ENCODE data around the gene TSPAN4.
A peak's percentile ranks its signal among the peaks of the same experiment; 100 is the strongest.

The TSPAN4 gene

DNA sequence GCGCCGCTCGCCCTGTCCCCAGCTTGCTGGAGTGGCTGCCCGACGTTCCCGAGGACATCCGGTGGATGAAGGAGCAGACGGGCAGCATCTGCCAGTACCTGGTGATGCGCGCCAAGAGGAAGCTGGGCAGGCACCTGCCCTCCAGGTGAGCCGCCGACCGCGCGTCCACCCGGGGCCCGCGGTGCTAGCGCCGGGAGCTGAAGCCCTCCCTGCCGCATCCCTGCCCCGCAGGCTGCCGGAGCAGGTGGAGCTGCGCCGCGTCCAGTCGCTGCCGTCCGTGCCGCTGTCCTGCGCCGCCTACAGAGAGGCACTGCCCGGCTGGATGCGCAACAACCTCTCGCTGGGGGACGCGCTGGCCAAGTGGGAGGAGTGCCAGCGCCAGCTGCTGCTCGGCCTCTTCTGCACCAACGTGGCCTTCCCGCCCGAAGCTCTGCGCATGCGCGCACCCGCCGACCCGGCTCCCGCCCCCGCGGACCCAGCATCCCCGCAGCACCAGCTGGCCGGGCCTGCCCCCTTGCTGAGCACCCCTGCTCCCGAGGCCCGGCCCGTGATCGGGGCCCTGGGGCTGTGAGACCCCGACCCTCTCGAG is 18.3 kb upstream of the TSPAN4 start:
- DNase-seq (ENCODE audit: low spot score): no peak

DNA sequence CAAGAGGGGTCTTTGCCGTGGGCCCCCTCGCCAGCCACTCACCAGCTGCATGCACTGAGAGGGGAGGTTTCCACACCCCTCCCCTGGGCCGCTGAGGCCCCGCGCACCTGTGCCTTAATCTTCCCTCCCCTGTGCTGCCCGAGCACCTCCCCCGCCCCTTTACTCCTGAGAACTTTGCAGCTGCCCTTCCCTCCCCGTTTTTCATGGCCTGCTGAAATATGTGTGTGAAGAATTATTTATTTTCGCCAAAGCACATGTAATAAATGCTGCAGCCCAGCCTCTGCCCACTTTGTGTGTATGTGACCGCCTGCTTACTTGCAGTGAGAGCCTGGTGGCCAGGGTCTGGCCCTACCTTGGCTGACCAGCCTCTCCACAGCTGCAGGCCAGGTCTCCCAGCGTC is 17.7 kb upstream of the TSPAN4 start:
- DNase-seq (ENCODE audit: low spot score): no peak

DNA sequence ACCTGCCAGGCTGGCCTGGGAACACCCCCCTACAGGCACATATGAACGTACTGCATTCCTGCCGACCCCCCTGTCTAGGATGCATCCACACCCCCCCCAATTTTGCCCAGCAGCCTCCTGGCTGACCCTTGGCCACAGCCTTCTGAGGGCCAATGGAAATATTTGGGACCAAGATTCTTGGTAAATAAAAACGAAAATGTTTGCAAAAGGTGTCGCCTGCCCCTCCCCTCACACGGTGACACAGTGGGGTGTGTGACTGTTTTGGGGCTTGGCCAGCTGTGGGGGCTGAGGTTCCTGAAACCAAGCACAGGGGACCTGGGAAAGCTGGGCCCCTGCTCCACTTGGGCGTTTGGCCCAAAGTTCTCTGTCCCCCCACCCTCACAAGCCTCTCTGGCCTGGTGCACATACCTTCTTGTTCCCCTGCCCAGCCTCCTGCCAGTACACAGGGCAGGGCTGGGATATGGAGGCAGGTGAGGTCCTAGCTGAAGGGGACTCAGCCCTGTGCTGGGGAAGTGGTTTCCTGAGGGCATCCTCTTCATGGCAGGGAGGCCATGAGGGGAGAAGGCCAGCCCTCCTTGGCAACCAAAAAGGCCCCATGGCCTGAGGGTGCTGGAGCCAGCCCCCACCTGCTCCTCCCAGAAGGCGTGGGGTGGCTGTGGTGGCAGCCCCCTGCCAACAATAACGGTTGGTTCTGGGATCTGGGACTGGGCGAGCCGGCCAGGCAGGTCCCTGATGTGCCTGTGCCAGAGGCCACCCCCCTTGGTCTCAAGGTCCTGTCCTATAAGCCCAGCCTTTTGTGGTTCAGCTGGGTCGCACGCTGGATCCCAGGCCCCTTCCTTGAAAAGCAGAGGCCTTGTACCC is 17.1 kb upstream of the TSPAN4 start:
- no peak for DNase-seq (ENCODE audit: low spot score)

DNA sequence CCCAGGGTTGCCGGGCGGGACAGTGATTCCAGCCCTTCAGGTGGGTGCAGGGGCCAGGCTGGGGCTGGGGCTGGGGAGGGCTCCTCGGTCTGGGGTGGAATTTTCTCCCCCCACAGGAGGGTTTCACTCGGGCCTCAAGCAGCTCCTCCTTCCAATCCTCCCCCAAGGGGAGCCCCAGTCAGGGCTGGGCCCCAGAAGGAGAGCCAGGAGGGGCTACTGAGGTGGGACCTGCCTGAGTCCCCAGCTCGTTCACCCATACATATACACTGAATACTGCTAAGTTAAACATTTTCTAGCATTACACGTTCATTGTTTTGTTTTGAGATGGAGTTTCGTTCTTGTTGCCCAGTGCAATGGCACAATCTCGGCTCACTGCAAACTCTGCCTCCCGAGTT is 16.4 kb upstream of the TSPAN4 start:
- no peak for DNase-seq (ENCODE audit: low spot score)

DNA sequence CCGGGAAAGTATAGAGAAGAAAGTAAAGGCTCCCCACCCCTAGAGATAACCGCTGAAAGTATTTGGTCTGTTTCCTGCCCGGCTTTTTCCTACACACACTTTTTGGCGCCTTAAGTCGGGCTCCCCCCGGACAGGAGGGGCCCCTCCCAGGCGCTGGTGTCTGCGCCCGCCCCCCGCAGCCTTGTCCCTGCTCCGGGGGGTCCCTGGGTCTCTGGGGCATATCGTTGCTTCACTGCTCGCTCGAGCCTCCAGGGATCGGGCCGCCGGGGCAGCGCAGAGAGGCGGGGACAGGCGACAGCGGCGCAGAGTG is 15.9 kb upstream of the TSPAN4 start:
- no peak for DNase-seq (ENCODE audit: low spot score)

DNA sequence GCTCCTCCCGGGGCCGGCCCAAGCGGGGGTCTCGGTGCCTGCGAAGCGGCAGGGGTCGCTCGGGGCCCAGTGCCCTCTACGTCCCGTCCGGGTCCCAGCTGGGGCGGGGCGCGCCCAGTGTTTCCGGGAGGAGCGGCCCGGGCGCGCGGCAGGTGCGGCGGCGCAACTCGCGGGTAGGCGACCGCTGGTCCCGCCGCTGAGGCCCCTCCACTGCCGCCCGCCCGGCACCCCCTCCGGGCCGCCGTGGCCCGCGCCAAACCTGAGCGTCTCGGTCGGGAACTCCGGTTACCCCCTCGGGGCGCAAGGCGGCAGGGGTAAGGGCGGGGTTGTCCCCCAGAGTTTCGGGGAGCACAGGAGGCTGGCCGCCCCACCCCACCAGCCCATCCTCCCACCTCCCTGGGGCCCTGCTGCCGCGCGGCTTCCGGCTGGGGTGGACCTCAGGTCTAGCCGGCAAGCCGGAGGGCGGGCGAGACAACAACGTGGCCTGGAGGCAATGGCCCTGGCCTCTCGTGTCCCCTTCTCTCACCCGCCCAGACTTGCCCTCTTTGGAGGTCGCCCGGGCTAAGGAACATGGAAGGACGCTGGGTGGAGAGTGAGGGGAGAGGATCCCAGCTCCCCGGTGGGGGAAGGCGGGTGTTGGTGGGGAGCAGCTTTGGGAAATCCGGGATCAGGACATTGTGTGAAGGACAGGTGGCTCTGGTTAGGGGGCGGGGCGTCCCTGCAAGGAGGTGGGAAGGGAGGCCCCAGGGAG is 15.3 kb upstream of the TSPAN4 start:
- DNase-seq (ENCODE audit: low spot score): no peak

DNA sequence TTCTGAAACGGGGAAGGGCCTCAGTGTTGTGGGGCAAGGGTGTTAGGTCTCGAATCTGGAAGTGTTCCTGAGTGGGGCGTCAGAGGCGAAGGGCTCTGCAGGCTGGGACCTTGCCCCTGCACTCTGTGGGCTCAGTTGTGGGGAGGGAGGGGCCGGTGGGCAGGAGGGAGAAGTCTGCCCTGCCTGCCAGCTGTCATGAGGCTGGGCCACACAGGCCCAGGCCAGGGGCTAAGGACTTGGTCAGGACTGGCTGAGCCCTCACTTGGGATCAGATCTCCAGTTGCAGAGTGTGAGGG is 14.8 kb upstream of the TSPAN4 start, which contains the start of gene CRACR2B:
Gene CRACR2B, plus strand, starts transcription at position 23 of the 296 bp plus-strand sequence. CDS start 689 bp downstream, outside the sequence.
- DNase-seq (ENCODE audit: low spot score): no peak

DNA sequence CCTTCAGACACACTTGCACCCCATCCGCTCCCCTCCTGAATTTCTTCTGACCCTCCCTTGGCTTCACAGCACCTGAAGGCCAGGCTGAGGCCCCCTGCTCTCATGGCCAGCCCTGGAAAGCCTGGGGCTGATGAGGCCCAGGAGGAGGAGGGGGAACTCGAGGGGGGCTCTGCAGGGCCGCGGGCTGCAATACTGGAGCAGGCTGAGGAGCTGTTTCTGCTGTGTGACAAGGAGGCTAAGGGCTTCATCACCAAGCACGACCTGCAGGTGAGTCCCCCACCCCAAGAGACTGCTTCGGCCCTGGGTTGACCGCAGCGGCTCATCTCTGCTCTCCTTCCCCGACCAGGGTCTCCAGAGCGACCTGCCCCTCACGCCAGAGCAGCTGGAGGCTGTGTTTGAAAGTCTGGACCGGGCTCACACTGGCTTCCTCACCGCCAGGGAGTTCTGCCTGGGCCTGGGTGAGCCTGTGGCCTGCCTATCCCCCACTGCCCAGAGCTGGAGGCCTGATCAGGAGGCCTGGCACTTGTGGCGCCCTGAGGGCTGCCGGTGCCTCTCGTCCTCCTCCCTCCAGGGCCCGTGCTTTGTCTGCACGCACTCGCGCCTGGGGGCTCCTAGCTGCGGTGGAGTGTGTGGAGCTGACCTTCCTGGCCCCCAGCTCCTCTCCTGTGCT is 14.0 kb upstream of the TSPAN4 start:
- DNase-seq (ENCODE audit: low spot score): no peak

DNA sequence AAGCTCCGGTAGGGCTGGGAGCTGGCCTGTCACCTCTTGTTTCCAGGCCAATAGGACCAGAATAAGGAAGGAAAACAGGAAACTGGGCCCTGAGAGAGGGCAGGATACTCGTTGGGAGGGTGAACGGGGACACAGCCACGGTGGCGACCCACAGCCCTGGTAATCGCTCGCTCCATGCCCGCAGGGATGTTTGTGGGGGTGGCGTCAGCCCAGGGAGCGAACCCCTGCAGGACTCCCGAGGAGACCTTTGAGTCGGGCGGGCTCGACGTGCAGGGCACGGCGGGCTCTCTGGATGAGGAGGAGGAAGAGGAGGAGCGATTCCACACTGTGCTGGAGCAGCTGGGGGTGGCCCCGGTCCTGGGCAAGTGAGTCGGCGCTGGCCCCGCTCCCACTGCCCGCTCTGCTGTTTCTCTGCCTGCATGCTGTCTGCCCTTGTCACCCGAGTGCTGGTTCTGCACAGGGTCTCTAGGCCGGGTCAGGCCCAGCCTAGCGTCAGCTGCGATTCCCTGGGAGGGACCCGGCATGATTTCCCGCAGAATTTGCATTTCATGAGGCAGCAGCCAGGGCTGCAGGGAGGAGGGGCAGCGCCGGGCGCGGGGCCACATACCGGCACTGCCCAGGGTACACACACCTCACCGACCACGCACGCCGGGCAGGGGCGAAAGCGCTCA is 13.3 kb upstream of the TSPAN4 start:
- DNase-seq (ENCODE audit: low spot score): no peak

DNA sequence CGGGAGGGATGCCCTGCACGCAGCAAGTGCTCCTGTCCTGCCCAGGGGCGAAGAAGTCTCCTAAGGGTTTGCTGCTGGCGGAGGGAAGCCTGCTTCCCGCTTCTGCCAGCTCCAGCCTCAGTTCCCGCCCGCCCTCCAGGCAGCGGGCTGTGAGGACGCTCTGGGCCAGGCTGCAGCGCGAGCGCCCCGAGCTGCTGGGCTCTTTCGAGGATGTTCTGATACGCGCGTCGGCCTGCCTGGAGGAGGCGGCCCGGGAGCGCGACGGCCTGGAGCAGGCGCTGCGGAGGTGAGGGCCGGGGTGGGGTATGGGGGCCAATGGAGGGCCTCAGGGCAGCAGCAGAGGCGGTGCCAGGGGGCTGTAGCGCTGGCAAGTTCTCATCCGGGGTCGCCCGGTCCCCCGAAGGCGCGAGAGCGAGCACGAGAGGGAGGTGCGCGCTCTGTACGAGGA is 12.8 kb upstream of the TSPAN4 start:
- no peak for DNase-seq (ENCODE audit: low spot score)

DNA sequence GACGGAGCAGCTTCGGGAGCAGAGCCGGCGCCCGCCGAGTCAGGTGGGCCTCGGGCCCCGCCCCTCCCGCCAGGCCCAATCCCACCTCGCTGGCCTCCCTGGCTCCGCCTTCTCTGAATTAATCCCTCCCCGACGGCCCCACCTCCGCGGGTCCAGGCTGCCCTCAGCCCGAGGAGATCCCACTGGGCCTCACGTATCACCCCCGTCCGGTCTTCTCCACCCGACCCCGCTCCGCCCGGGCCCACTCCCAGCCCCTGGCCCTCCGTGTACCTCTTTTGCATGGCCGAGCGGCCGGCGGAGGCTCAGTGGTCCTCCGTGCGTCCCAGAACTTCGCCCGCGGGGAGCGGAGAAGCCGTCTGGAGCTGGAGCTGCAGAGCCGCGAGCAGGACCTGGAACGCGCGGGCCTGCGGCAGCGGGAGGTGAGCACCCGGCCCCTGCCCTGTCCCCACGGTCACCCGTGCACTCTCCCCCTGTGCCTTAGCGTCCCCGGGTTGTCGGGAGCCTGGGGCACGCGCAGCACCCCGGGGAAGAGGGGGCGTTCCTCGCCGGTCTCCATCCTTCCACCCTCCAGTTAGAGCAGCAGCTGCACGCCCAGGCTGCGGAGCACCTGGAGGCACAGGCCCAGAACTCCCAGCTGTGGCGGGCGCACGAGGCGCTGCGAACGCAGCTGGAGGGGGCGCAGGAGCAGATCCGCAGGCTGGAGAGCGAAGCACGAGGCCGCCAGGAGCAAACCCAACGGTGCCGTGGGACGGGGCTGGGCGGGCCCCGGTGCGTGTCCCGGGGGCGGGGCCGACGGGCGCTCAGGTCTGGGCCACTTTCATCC is 12.1 kb upstream of the TSPAN4 start:
- peak; percentile 35 for DNase-seq (ENCODE audit: low spot score)

DNA sequence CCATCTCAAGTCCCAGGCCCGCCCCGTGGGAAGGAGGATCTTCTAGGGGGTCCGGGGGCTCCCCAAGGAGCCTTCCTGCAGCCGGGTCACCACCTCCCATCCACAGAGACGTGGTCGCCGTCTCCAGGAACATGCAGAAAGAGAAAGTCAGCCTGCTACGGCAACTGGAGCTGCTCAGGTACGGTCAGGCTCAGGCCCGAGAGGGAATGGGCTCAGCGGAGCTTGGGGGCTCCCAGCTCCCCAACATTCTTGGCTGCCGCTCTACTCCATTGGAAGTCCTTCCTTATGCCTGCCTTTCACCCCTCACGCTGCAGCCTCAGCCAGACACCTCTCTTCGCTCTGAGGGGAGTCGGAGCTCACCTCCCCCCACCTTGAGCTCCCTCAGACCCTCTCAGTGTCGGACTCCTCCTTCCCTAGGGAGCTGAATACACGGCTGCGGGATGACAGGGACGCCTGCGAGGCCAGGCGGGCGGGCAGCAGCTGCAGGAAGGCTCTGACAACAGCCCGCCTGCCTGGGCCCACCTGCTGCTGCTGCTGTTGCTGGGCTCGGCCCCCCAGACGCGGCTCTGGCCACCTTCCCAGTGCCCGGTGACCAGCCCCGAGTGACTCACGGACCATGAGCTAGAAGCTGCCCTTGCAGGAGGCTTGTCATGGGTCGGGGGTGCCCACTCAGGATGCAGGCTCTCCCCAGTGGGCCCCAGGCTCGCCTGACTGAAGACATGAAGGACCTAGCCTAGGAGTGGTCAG is 11.4 kb upstream of the TSPAN4 start:
- DNase-seq (ENCODE audit: low spot score): no peak

DNA sequence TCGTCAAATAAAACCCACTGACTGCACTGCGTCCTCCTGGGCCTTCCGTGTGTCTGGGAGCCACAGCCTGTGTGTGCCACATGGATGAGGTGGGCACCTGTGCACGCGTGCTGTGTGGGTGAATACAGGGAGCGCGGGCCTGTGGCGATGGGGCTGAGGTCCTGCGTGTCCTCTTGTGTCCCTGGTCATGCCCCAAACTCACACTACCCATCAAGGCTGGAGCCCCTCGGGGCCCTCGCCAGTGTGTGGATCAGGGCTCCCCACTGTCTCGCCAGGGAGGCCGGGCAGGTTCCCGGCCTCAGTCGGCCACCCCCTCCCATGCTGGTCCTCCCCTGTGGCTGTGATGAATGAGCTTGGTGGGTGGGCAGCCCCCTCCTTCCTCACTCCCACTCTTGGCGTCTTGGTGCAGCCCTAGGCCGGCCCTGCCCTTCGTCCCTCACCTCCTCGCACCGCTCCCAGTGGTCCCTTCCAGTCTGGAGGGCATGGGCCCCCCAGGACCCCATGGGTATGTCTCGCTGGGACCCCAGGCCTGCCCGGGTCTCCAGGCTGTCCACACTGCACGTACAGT is 10.6 kb upstream of the TSPAN4 start:
- no peak for DNase-seq (ENCODE audit: low spot score)

DNA sequence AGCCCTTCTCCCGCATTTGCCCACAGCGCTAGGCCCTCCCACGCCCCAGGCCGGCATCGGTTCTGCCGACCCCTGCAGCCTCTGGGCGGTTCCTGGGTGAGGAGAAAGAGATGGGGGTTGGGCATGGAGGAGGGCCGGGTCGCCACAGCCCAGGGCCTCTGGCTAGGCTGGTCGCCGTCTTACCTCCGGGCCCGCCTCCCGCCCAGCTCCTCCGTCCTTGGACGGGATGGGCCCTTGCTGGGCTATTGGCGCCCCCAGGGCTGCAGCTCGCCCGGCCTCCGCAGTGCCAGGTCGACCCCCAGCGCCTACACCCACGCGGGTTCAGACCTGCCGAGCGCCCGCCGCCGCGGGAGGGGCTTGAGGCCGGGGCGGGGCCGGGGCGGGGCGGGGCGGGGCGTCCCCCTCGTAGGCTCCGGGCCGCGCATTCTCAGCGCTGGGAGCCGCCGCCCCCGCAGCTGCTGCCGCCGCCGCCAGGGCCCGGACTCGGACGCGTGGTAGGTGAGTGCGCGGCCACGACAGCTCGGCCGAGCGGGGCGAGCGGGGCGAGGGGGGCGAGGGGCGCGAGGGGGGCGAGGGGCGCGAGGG is 10.0 kb upstream of the TSPAN4 start, which contains the start of gene CD151:
Gene CD151, plus strand, starts transcription at position 424 of the 585 bp plus-strand sequence. CDS start 3,118 bp downstream, outside the sequence.
- peak; percentile 50 for DNase-seq (ENCODE audit: low spot score)

DNA sequence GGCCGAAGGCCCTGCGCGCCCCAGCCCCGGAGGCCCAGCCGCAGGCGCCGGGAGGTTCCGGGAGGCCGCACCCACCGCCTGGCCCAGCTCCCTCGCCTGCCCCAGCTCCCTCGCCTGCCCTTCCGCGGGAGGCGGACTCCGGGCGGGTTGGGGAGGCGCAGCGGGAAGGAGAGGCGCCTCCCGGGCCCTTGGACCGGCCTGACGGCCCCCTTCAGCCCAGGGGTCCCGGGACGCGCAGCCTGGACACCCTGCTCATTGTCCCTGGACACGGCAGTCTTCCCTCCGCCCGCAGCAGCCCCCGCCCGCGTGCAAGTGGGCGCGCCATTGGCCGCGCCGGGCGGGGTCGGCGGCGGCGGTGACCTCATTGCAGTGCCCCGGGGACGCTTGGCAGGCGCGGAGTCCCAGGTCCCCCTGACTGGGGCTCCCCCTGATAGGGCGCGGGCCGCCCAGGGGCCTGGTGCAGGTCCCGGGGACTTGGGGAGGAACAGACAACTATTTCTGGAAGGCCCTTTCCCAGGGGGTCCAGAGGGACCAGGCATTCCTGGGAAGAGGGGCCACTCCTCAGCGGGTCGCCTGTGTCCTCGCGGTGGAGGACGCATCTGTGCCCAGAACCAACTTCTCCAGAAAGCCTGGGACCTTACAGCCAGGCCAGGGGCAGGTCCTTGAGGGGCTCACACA is 9.4 kb upstream of the TSPAN4 start:
- DNase-seq (ENCODE audit: low spot score): no peak

DNA sequence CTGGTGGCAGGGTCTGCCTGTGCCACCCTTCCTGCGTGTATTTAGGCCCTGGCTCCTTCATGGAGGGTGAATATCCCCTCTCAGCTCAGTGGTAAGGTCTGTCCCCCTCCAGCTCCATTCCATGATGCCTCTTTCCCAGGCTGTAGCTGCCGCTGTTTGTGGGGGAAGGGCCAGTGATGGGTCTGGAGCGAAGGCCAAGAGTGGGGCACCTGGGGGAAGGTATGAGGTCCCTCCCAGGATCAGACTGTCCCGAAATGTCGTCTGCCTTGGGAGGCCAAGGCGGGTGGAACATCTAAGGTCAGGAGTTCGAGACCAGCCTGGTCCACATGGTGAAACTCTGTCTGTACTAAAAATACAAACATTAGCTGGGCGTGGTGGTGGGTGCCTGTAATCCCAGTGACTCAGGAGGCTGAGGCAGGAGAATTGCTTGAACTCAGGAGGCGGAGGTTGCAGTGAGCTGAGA is 8.8 kb upstream of the TSPAN4 start:
- DNase-seq (ENCODE audit: low spot score): no peak

DNA sequence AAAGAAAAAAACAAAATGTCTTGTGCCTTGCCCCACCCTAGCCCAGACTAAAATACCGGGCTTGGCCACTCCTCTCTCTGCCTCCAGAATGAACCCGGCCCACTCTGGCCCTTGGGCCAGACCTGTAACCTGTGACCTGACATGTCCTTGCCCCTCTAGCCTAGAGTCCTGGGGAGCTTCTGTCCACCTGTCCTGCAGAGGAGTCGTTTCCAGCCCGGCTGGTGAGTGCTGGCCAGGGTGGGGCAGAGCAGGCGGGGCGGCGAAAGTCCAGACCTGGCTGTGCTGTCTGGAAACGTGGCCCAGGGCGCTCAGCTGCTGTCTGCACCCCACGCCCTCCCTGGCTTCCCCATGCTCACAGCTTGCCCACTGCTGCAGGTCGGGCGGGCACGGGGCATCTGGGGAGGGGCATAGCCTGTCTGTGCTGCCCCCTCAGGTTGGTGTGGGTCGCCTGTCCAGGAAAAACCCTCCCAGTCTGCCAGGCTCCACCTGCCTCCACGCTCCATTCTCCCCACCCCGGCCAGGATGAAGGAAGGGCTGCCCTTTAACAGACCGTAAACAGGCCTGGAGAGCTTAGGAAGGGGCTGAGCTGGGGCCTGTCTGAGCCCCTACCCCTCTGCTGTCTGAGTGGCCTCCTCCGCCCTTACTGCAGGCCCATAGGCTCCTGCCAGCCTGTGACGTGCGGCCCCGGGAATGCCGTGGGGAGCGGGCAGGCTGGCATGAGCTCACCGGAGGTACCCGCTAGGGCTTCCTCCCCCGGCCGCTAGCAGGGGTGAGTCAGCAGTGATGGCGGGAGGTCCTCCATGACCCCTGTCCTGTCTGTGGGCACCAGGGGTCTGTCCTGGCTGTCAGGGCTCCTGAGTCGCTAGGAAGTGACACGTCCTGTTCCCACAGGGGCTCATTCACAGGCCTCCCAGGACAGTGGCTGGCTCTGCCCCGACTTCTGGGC is 8.0 kb upstream of the TSPAN4 start:
- no peak for DNase-seq (ENCODE audit: low spot score)

DNA sequence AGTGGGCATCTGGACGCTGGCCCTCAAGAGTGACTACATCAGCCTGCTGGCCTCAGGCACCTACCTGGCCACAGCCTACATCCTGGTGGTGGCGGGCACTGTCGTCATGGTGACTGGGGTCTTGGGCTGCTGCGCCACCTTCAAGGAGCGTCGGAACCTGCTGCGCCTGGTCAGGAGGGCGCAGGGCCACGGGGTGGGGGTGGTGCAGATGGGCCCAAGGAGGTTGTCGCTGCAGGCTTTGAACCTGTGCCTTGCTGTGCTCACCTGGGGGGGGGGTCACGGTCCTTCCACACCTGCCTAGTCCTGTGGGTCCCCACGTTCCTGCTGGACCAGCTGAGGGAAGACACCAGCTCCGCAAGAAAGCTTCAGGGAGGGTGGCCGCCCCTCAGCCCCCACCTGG is 6.4 kb upstream of the TSPAN4 start:
- no peak for DNase-seq (ENCODE audit: low spot score)
